Vagina (tissue), 2 donors: ENCODE data around the gene ZC3H12C. TPM values are rescaled to one million over a fixed set of nuclear protein-coding genes. Genes with fewer than 3 reads are reported as not detected.

Experiments
- DNase-seq, 2 donors: peaks; one replicate each; pipeline ENCODE4 v3.0.0-alpha.2; 2017; ENCODE audit errors: extremely low spot score in 2 of 2
- H3K27ac ChIP-seq: fragments of 200-600 bp; sonication (generic); one replicate; pipeline ENCODE4 v1.5.1; 2019
- H3K27me3 ChIP-seq: fragments of 200-600 bp; sonication (generic); one replicate; pipeline ENCODE4 v1.5.1; 2019
- H3K36me3 ChIP-seq, 2 donors: fragments of 200-600 bp; sonication (generic); one replicate each; pipeline ENCODE4 v1.5.1; 2017 to 2019
- H3K4me1 ChIP-seq: fragments of 200-600 bp; sonication (generic); one replicate; pipeline ENCODE4 v1.5.1; 2019
- H3K4me3 ChIP-seq, 2 donors: fragments of 200-600 bp; sonication (generic); 1 replicate in 1 of 2; 2 replicates in 1 of 2; pipeline ENCODE4 v1.5.1; 2016 to 2019
- H3K9me3 ChIP-seq: fragments of 200-600 bp; sonication (generic); one replicate; pipeline ENCODE4 v1.5.1; 2019
- CTCF ChIP-seq, 3 experiments: fragments of 450-650 bp in 2 of 3; fragments of 200-600 bp in 1 of 3; sonication (generic) in 1 of 3; IDR thresholded peaks; one replicate each; pipeline ENCODE4 v1.5.1; 2017 to 2019; ENCODE audit warnings: antibody characterized with exemption in 3 of 3, mild to moderate bottlenecking in 2 of 3, moderate library complexity in 2 of 3
- POLR2A ChIP-seq, 2 donors: fragments of 450-650 bp; IDR thresholded peaks; one replicate each; pipeline ENCODE4 v1.6.1; 2017; ENCODE audit warnings: antibody characterized with exemption in 2 of 2, mild to moderate bottlenecking in 2 of 2, moderate library complexity in 2 of 2
- POLR2AphosphoS5 ChIP-seq, 2 donors: sonication (generic); formaldehyde crosslinking; IDR thresholded peaks; one replicate each; pipeline ENCODE4 v1.9.0; 2017; ENCODE audit warnings: antibody characterized with exemption in 2 of 2, mild to moderate bottlenecking in 2 of 2, low read depth in 1 of 2; ENCODE audit not compliant: insufficient read depth in 1 of 2
- intact Hi-C: fragments of 100-400 bp; cut with DNase I; formaldehyde crosslinking; loops from one replicate; pipeline ENCODE4 v1.15.1; 2023
- total RNA-seq: library from RNA; depleted of rRNA; stranded (reverse); fragments of >200 nt; gene quantifications from one replicate; pipeline ENCODE4 v1.2.3, GENCODE V29; 2016

The ZC3H12C gene
- total RNA-seq, 1 donor from 2014 or later: 16.7 TPM

- Histone ChIP-seq H3K9me3 (no peaks in the 10 kb centered on the region), H3K4me1 (peaks cover 18% of the 10 kb centered on the region), H3K36me3 (no peaks in the 10 kb centered on the region), H3K27ac (no peak overlapping the region), H3K4me3 (no peak overlapping the region), H3K27me3 (no peaks in the 10 kb centered on the region)
- no peak for DNase-seq
- intact Hi-C loops: no loop called here
- no peak for TF ChIP-seq POLR2A (IDR thresholded peaks at IDR 0.05)
- TF ChIP-seq CTCF (IDR thresholded peaks at IDR 0.05): no peak
- TF ChIP-seq POLR2AphosphoS5 (IDR thresholded peaks at IDR 0.05; ENCODE audit: insufficient read depth in 1 of 2, low read depth in 1 of 2): no peak
Measured at GRCh38 chr11:110088535-110089344, 4.5 kb upstream of the ZC3H12C start.

- no peaks in the 10 kb centered on the region for H3K9me3 ChIP-seq
- no peak overlapping the region for H3K4me3 ChIP-seq
- H3K36me3 ChIP-seq: no peaks in the 10 kb centered on the region
- no peak for TF ChIP-seq POLR2AphosphoS5 (IDR thresholded peaks at IDR 0.05; ENCODE audit: insufficient read depth in 1 of 2, low read depth in 1 of 2)
- TF ChIP-seq POLR2A (IDR thresholded peaks at IDR 0.05): no peak
- TF ChIP-seq CTCF (IDR thresholded peaks at IDR 0.05): no peak
- no peak for DNase-seq
- no peaks in the 10 kb centered on the region for H3K27me3 ChIP-seq
- no peak overlapping the region for H3K27ac ChIP-seq
- peaks cover 27% of the 10 kb centered on the region for H3K4me1 ChIP-seq
- intact Hi-C loops: no loop called here
Measured at GRCh38 chr11:110089617-110090282, 3.4 kb upstream of the ZC3H12C start.

GRCh38 chr11:110090466-110091026, 2.6 kb upstream of the ZC3H12C start:
- TF ChIP-seq CTCF (IDR thresholded peaks at IDR 0.05) (no peak), POLR2A (IDR thresholded peaks at IDR 0.05) (no peak), POLR2AphosphoS5 (IDR thresholded peaks at IDR 0.05; ENCODE audit: insufficient read depth in 1 of 2, low read depth in 1 of 2) (no peak)
- H3K27me3 ChIP-seq: no peaks in the 10 kb centered on the region
- intact Hi-C loops: no loop called here
- H3K4me1 ChIP-seq: peaks cover 27% of the 10 kb centered on the region
- no peak overlapping the region for H3K4me3 ChIP-seq
- H3K27ac ChIP-seq: no peak overlapping the region
- no peak for DNase-seq
- no peaks in the 10 kb centered on the region for H3K36me3 ChIP-seq
- no peaks in the 10 kb centered on the region for H3K9me3 ChIP-seq

GRCh38 chr11:110092111-110092514, 1.1 kb upstream of the ZC3H12C start:
- H3K27ac ChIP-seq: peak overlapping the region; percentile 94
- H3K27me3 ChIP-seq: no peaks in the 10 kb centered on the region
- DNase-seq: no peak
- TF ChIP-seq CTCF (IDR thresholded peaks at IDR 0.05) (no peak), POLR2AphosphoS5 (IDR thresholded peaks at IDR 0.05; ENCODE audit: insufficient read depth in 1 of 2, low read depth in 1 of 2) (no peak), POLR2A (IDR thresholded peaks at IDR 0.05) (no peak)
- intact Hi-C loops: no loop called here
- H3K4me1 ChIP-seq: peaks cover 41% of the 10 kb centered on the region
- no peaks in the 10 kb centered on the region for H3K36me3 ChIP-seq
- no peaks in the 10 kb centered on the region for H3K9me3 ChIP-seq
- peak overlapping the region; percentile 65 to 86 for H3K4me3 ChIP-seq
